ENCODE data around the gene RFXANK.

GRCh38 chr19:19186742-19187141 lies 5.3 kb upstream of the RFXANK start:
- no peak for TF ChIP-seq CTCF (IDR thresholded peaks at IDR 0.05)
- no peak for TF ChIP-seq EZH2 (IDR thresholded peaks at IDR 0.05; ENCODE audit: borderline replicate concordance, insufficient read depth, low read depth, low read length, poor library complexity, severe bottlenecking)

Measured in B cell (primary cell).